HG03342 (cell line): ENCODE data around the gene LPAR5.
"Not testable (repeated sequence)": the region's sequence is repeated elsewhere in the genome, so short reads cannot be mapped to it uniquely, and the experiment has no call there.

Experiments used
- ATAC-seq: cut with Tn5 transposase; IDR thresholded peaks from one replicate; pipeline ENCODE4 v1.9.1; 2021; ENCODE audit warnings: mild to moderate bottlenecking, moderate library complexity; ENCODE audit not compliant: unreplicated experiment

LPAR5 gene

GRCh38 chr12:6607751-6608591, 27.8 kb downstream of the LPAR5 start:
- ATAC-seq, result peak; percentile 39

- ATAC-seq, result no peak
Observed at GRCh38 chr12:6606331-6607131, 29.2 kb downstream of the LPAR5 start.

GRCh38 chr12:6605421-6606330, 30.1 kb downstream of the LPAR5 start:
- ATAC-seq, result no peak

- no peak for ATAC-seq
Observed at GRCh38 chr12:6604259-6605029, 31.3 kb downstream of the LPAR5 start.

GRCh38 chr12:6603095-6603567, 32.6 kb downstream of the LPAR5 start:
- ATAC-seq, result no peak

- no peak for ATAC-seq
Observed at GRCh38 chr12:6602526-6602925, 33.2 kb downstream of the LPAR5 start.

GRCh38 chr12:6595673-6596072, 40.1 kb downstream of the LPAR5 start:
- not testable (repeated sequence) for ATAC-seq

- ATAC-seq, result no peak
Observed at GRCh38 chr12:6592087-6592486, 43.7 kb downstream of the LPAR5 start.

GRCh38 chr12:6586569-6586968, 49.2 kb downstream of the LPAR5 start:
- not testable (repeated sequence) for ATAC-seq

GRCh38 chr12:6584293-6584692, 51.5 kb downstream of the LPAR5 start:
- no peak for ATAC-seq

GRCh38 chr12:6582959-6583358, 52.8 kb downstream of the LPAR5 start:
- ATAC-seq, result no peak

GRCh38 chr12:6582196-6582595, 53.6 kb downstream of the LPAR5 start:
- ATAC-seq, result no peak

- ATAC-seq, result no peak
Observed at GRCh38 chr12:6575648-6576047, 60.1 kb downstream of the LPAR5 start.

- no peak for ATAC-seq
Observed at GRCh38 chr12:6574576-6575295, 61.0 kb downstream of the LPAR5 start.

GRCh38 chr12:6573001-6573400, 62.8 kb downstream of the LPAR5 start:
- ATAC-seq, result no peak

GRCh38 chr12:6570264-6570887, 65.4 kb downstream of the LPAR5 start:
- no peak for ATAC-seq

- no peak for ATAC-seq
Observed at GRCh38 chr12:6569786-6570185, 66.0 kb downstream of the LPAR5 start.

GRCh38 chr12:6569312-6569711, 66.4 kb downstream of the LPAR5 start:
- no peak for ATAC-seq
